GM15510 (cell line): ENCODE data around the gene RAD50.

Source experiments
- POLR2A ChIP-seq: IDR thresholded peaks from 3 replicates; pipeline ENCODE4 v1.6.1; 2011; ENCODE audit warnings: borderline replicate concordance; ENCODE audit not compliant: insufficient read length; ENCODE audit errors: extremely low read depth

The RAD50 gene

DNA sequence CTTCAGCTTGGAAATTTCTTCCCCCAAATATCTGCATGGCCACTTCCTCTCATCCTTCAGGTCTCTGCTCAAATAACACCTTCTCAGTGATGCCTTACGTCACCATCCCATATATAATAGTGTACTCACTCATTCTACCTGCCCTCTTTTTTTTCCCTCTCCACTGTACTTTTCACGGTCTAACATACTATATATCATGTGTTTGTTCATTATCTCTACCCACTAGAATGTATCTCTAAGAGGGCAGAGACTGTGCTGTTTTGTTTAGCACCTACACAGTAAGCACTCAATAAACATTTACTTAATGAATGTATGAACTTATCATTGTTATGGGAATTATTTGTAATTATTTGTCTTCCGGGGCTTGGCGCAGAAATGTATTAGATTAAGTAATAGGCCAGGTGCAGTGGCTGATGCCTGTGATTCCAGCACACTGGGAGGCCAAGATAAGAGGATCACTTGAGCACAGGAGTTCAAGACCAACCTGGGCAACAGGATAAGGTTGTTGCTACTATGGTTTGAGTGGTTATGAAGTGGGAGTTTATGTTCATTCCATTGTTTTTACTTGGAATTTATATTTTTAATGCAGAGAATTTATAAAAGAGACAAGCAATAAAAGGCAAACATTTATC, 95.2 kb downstream of the RAD50 start:
- TF ChIP-seq POLR2A: no peak

DNA sequence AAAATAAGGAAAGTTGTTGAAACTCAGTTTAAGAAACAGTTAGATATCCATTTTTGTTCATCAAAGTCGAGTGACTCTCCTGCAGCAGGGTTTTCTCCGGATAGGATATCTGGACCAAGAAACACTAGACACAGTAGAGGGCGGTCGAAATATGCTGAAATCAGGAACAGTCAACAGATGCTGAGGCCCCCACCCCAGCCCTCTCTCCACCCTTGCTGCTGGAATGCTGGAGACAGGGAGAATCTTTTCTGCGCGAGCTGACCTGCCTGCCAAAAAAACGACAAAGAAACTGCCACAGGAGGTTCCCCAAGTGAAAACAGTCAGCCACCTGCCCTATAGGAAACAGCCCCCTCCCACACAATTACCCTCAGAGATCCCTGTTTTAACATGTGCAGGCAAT, 96.9 kb downstream of the RAD50 start:
- TF ChIP-seq POLR2A: no peak

DNA sequence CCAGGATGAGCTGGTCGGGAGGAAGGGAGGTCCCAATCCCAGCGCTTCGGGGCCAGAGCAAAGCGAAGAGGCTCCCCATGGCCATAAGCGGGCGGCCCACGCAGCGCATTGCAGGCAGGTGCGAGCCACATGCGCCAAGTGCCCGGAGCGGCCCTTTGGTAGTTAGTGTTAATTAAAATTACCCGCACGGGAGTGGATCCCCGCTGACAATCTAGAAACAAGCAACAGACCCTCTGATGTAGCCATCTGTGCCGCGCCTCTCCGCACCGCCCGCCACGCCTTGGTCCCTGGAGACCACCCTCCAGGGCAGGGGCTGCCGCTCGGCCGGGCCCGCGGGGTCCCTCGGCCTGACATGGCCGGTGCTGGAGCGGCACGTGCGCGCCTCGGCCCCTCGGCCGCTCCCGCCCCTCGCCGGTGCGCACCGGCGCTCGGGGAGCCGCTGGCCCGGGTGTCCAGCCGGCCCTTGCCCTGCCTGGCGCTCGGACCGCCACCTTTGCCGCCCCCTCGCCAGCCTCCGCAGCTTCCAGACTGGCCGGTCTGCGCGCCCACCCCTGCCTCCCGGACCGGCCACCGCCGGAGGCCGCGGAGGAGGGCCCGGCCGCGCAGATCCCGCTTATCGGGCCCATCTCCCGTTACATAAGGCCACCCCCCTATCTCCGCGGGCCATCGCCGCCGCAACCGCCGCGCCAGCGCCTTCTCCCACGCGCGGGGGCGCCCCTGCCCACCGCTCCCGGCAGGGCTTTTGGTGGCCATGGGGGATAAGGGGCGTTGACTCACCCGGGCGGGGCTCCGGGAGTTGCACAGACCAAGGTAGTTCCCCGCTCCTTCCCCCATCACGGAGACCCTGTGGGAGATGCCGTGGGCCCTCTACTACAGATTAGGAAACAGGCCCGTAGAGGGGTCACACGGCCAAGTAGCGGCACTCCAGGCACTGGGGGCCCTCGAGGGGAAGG, 99.3 kb downstream of the RAD50 start:
- no peak for TF ChIP-seq POLR2A

DNA sequence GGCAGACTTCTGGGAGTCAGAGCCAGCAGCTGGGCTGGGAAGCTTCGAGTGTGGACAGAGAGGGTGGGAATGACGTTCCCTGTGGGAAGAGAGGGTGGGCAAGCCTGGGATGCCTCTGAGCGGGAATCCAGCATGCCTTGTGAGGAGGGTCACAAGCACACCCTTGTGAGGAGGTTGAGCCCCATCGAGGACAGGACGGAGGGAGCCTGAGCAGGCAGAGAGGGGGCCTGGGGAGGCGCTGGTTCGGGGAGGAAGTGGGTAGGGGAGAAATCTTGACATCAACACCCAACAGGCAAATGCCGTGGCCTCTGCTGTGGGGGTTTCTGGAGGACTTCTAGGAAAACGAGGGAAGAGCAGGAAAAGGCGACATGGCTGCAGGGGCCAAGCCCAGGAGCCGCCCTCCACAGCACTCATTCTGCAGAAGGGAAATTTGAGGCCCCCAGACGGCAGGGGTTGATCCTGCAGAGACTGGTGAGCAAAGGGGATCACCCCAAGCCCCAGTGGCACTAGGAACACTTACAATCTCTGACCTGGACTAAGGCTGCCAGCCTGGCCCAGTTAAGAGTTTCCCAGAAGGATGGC, 100.1 kb downstream of the RAD50 start:
- TF ChIP-seq POLR2A: no peak

DNA sequence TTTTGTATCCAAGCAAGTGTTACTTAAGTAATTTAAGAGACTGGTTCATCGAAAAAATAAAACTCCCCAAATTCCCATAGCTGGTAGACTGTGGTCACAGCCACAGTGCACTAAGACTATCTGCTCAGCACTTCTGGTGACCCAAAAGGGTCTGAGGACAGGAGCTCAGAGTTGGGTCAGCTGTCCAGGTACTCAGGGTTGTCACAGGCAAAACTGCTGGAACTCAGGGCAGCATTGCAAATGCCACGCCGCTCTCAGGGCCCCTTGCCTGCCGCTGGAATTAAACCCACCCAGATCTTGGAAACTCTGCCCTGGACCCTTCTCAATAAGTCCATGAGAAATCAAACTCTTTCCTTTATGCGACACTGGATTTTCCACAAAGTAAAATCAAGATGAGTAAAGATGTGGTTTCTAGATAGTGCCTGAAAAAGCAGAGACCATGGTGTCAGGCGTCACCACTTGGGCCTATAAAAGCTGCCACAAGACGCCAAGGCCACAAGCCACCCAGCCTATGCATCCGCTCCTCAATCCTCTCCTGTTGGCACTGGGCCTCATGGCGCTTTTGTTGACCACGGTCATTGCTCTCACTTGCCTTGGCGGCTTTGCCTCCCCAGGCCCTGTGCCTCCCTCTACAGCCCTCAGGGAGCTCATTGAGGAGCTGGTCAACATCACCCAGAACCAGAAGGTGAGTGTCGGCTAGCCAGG, 101.1 kb downstream of the RAD50 start, which contains the start of gene IL13:
TSS of gene IL13 (plus strand) at position 498 of the 705 bp plus-strand sequence. CDS start at position 512, 14 bp downstream.
- no peak for TF ChIP-seq POLR2A

DNA sequence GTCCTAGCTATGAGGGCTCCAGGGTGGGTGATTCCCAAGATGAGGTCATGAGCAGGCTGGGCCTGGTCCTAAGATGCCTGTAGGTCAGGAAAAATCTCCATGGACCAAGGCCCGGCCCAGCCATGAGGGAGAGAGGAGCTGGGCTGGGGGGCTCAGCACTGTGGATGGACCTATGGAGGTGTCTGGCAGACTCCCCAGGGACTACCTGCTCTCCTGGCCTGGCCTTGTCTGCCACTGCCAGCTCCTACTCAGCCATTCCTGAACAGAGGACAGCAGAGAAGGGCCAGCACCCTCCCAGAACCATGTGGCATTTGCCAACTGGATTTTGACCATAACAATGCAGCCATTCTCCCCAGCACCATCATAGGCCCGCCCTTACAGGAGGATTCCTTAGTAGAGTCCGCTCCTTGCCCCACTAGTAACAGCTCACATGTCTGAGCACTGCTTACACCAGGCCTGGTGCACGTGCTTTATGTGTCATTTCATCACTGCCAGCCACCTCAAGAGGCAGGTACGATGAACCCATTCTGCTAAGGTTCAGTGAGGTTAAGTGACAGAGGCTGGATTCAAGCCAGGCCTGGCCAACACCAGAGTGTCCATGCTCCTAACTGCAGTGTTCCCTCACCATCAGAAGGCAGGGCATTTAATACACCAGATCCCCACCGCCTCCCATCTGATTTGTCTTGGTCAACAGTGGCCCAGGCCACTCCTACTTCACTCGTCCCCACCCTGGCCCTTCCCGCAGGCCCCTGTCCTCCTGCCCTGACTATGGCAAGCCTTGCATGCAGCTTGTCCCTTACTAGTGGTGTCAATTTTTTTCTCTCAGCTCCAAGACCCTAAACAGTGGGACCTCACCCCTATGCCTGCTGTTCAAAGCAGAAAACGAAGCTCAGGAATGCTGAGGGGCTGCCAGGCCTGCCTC, 101.9 kb downstream of the RAD50 start:
- TF ChIP-seq POLR2A: no peak

DNA sequence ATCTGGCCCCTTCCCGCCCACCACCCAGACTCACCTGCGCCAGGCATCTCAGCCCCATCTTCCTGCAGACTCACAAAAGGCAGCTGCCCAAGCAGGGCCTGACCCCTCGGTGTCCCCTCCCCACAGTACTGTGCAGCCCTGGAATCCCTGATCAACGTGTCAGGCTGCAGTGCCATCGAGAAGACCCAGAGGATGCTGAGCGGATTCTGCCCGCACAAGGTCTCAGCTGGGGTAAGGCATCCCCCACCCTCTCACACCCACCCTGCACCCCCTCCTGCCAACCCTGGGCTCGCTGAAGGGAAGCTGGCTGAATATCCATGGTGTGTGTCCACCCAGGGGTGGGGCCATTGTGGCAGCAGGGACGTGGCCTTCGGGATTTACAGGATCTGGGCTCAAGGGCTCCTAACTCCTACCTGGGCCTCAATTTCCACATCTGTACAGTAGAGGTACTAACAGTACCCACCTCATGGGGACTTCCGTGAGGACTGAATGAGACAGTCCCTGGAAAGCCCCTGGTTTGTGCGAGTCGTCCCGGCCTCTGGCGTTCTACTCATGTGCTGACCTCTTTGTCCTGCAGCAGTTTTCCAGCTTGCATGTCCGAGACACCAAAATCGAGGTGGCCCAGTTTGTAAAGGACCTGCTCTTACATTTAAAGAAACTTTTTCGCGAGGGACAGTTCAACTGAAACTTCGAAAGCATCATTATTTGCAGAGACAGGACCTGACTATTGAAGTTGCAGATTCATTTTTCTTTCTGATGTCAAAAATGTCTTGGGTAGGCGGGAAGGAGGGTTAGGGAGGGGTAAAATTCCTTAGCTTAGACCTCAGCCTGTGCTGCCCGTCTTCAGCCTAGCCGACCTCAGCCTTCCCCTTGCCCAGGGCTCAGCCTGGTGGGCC, 103.1 kb downstream of the RAD50 start:
- TF ChIP-seq POLR2A: no peak

DNA sequence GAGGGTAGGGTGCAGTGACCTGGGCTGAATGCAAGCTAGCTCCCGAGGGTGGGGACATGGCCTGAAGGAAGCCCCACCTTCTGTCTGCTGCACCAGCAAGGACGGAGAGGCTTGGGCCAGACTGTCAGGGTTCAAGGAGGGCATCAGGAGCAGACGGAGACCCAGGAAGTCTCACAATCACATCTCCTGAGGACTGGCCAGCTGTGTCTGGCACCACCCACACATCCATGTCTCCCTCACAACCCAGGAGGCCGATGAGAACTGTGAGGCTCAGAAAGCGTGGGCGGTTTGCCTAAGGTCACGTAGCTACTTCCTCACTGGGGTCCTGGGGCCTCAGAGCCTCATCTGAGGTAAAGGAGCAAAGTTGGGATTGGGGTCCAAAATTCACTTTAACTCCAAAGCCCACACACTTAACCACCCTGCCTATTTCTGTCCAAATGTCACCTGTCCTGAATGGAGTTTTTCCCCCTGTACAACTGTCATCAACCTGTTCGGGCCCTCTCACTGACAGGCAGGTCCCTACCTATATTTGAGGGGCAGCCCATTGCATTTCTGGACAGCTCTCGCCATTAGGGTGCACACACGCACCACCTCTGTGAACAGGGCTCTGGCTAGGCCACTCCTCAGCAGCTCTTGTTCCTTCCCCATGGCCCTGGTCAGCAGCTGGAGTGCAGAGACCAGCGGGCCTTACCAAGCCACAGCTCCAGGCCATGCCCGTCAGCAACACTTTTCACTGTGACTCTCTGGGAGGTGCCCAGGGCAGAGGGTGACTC, 104.6 kb downstream of the RAD50 start:
- no peak for TF ChIP-seq POLR2A

DNA sequence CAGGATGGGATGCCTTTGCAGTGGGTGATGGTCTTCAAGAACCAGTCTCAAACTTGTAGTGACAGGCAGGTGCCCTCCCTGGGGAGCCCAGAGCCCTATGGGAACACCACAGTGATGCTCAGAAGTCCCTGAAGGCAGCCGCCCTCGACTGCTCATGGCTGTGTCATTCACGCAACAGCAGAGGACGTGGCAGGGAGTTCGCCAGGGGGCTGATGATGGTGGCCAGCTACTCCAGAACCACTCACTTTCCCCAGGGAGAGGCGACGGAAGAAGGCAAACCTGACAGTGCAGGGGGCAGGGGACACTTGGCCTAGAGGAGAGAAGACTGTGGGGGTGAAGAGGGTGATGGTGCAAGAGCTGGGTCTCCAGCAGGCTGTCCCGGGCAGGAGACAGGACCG, 105.2 kb downstream of the RAD50 start:
- no peak for TF ChIP-seq POLR2A

DNA sequence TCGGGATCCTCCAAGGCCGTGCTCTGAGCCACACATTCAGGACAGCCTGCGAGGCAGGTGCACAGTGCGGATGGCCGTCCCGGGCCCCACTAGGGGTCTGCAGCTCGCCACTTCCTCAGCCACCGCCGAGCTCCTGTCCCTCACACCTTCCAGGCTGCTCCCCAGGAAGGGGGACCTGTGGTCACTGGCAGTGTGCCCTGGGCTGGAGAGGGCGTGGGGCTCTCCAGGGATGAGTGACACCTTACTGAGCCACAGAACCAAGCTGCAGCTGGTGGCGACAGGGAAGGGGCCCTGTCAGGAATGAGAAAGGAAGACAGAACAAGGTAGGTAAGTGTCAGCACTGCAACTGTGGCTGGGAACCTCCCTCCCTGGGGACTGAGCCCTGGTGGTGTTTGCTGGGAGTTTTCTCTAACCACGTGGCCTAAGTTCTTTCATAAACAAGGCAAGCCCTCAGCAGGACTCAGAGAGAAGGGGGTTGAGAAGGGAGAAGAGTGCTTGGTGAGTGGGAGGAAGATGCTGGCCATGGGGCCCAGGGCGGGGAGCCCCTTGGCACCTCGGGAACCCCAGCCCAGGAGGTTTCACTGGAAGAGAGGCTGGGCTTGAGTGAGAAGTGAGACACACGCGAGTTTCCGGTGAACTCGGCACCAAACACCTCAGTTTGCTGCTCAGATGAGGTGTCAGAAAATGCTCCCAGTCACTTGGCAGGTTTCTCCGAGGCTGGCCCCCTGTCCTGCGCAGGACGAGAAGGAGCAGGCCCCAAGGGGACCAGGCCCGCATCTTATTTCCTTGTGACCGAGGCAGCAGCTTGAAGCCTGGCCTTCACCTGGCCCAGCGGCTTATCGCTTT, 106.4 kb downstream of the RAD50 start:
- TF ChIP-seq POLR2A: peak; percentile 42
